Smooth muscle cell (in vitro differentiated cells): ENCODE results near the gene AGAP1. TPM values are rescaled to one million over a fixed set of nuclear protein-coding genes. Genes with fewer than 3 reads are reported as not detected.

ENCODE experiments used
- DNase-seq: peaks from one replicate; lab custom pipeline; 2025; ENCODE audit not compliant: unreplicated experiment; lab: John Stamatoyannopoulos, UW
- H2AFZ ChIP-seq: fragments of 200-600 bp; sonication (generic); 2 replicates; pipeline ENCODE4 v1.6.0; 2016; ENCODE audit warnings: antibody characterized with exemption, low read depth, mild to moderate bottlenecking
- H3F3A ChIP-seq: fragments of 200-600 bp; sonication (generic); 2 replicates; pipeline ENCODE4 v1.6.0; 2017; ENCODE audit warnings: antibody characterized with exemption, low read depth
- H3K27ac ChIP-seq: fragments of 200-600 bp; sonication (generic); 2 replicates; pipeline ENCODE4 v1.5.1; 2016; ENCODE audit warnings: low read depth, mild to moderate bottlenecking
- H3K27me3 ChIP-seq: fragments of 200-600 bp; sonication (generic); 2 replicates; pipeline ENCODE4 v1.6.1; 2016; ENCODE audit warnings: low read depth, mild to moderate bottlenecking
- H3K36me3 ChIP-seq: fragments of 200-600 bp; sonication (generic); 2 replicates; pipeline ENCODE4 v1.5.1; 2016; ENCODE audit warnings: low read depth
- H3K4me1 ChIP-seq: fragments of 200-600 bp; sonication (generic); 2 replicates; pipeline ENCODE4 v1.5.1; 2016; ENCODE audit warnings: low read depth
- H3K4me2 ChIP-seq: fragments of 200-600 bp; sonication (generic); 2 replicates; pipeline ENCODE4 v1.6.0; 2016; ENCODE audit warnings: mild to moderate bottlenecking
- H3K4me3 ChIP-seq: fragments of 200-600 bp; sonication (generic); 2 replicates; pipeline ENCODE4 v1.5.1; 2016; ENCODE audit warnings: mild to moderate bottlenecking
- H3K79me2 ChIP-seq: fragments of 200-600 bp; sonication (generic); 2 replicates; pipeline ENCODE4 v1.6.0; 2016; ENCODE audit warnings: low read depth, mild to moderate bottlenecking
- H3K9ac ChIP-seq: fragments of 200-600 bp; sonication (generic); 2 replicates; pipeline ENCODE4 v1.6.0; 2016; ENCODE audit warnings: low read depth
- H3K9me3 ChIP-seq: fragments of 200-600 bp; sonication (generic); replicated peaks from 2 replicates; pipeline ENCODE4 v1.5.1; 2016; ENCODE audit warnings: low read depth
- H4K20me1 ChIP-seq: fragments of 200-600 bp; sonication (generic); 2 replicates; pipeline ENCODE4 v1.6.0; 2016; ENCODE audit warnings: low read depth
- CTCF ChIP-seq: fragments of 200-600 bp; sonication (generic); IDR thresholded peaks from 2 replicates; pipeline ENCODE4 v1.5.1; 2017; ENCODE audit warnings: borderline replicate concordance, mild to moderate bottlenecking, antibody characterized with exemption; ENCODE audit not compliant: insufficient read depth, poor library complexity, severe bottlenecking
- WGBS: methylation state at CpG from one replicate; pipeline ENCODE4 v1.1.7; 2016; ENCODE audit warnings: low lambda C conversion rate; 5-methylcytosine and 5-hydroxymethylcytosine counted together
- polyA plus RNA-seq: library from polyadenylated mRNA; unstranded; fragments of >200 nt; fragmentation: Nextera tagmentation; extraction: Ambion mirVana; gene quantifications from 2 replicates; pipeline ENCODE4 v1.2.1, GENCODE V29; 2016
- total RNA-seq: library from RNA; depleted of rRNA; stranded (reverse); fragments of >200 nt; gene quantifications from 2 replicates; pipeline ENCODE4 v1.2.3, GENCODE V29; 2014

Gene AGAP1
- total and polyA plus RNA-seq, 2 experiments from 2014 or later: 3.9 to 9.8 TPM

DNA sequence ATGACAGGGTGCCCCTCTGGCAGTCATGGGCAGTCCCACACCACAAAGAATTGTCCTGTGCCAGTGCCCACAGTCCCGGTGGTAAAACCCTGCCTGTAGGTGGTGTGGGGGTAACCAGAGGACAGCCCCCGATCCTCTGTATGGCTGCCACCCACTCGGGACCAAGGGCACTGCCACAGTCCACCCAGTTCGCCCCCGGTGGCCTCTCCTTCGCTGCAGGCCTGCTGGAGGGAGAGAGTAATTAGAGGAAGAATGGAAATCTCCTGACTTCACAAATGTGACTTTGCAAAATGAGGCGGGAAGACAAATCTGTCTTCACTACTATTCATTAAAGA lies 663.0 kb downstream of the AGAP1 start:
- H3K79me2 ChIP-seq: no peaks in the 10 kb centered on the region
- H3K4me2 ChIP-seq: no peak overlapping the region
- H3K27ac ChIP-seq: no peak overlapping the region
- WGBS: 87% methylated on average over 7 of the region's 7 CpGs
- no peaks in the 10 kb centered on the region for H3F3A ChIP-seq
- no peak overlapping the region for H2AFZ ChIP-seq
- H3K4me3 ChIP-seq: no peak overlapping the region
- peaks cover 6% of the 10 kb centered on the region for H3K4me1 ChIP-seq
- H3K36me3 ChIP-seq: no peaks in the 10 kb centered on the region
- H3K9ac ChIP-seq: no peak overlapping the region
- TF ChIP-seq CTCF: no peak
- no peak for DNase-seq
- H3K9me3 ChIP-seq: no peaks in the 10 kb centered on the region
- H3K27me3 ChIP-seq: peaks cover 71% of the 10 kb centered on the region
- H4K20me1 ChIP-seq: no peaks in the 10 kb centered on the region

- H3K79me2 ChIP-seq: no peaks in the 10 kb centered on the region
- H3F3A ChIP-seq: no peaks in the 10 kb centered on the region
- H3K4me3 ChIP-seq: no peak overlapping the region
- H3K9me3 ChIP-seq: no peaks in the 10 kb centered on the region
- peaks cover 6% of the 10 kb centered on the region for H3K4me1 ChIP-seq
- DNase-seq: no peak
- WGBS: 93% methylated on average over 6 of the region's 6 CpGs
- H2AFZ ChIP-seq: no peak overlapping the region
- no peak overlapping the region for H3K27ac ChIP-seq
- no peak overlapping the region for H3K9ac ChIP-seq
- H3K27me3 ChIP-seq: peaks cover 76% of the 10 kb centered on the region
- no peak overlapping the region for H3K4me2 ChIP-seq
- no peaks in the 10 kb centered on the region for H4K20me1 ChIP-seq
- TF ChIP-seq CTCF: no peak
- H3K36me3 ChIP-seq: no peaks in the 10 kb centered on the region
These were observed 663.5 kb downstream of the AGAP1 start for GRCh38 chr2:236157366-236157765.

DNA sequence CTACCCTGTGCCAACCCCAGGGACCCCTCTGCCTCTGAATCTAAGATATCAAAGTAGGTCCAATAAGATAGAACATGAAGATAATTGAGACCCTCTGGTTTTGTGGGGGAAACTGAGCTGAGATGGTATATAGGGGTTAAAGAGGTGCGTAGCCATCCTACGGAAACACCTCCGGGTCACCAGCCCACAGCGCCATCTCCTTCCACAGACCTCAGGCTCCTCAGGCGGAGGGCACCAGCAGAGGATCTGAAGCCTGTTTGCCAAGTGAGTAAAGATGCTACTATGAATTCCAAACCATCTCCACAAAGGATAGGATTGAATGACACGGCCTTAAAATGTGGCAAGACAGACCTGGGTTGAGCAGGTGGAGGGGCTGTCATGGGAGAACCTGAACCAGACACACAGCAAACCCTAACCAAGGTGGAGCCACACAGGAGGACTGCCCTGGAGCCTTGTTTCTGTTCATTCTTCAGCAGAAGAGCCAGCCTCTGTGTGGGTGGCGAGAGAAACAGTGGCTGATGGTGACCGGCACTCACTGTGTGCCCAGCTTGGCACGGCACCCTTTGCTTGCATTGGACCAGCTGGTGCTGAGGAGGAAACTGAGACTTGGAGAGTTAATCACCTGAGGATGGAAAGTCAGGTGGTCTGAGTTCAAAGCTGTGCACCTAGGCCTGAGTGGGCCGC lies 664.1 kb downstream of the AGAP1 start:
- H4K20me1 ChIP-seq: no peaks in the 10 kb centered on the region
- H3K27me3 ChIP-seq: peaks cover 82% of the 10 kb centered on the region
- no peak overlapping the region for H3K27ac ChIP-seq
- 92% methylated on average over 10 of the region's 10 CpGs for WGBS
- no peaks in the 10 kb centered on the region for H3K9me3 ChIP-seq
- H3K4me3 ChIP-seq: no peak overlapping the region
- H2AFZ ChIP-seq: no peak overlapping the region
- no peaks in the 10 kb centered on the region for H3F3A ChIP-seq
- peaks cover 6% of the 10 kb centered on the region for H3K4me1 ChIP-seq
- H3K36me3 ChIP-seq: no peaks in the 10 kb centered on the region
- TF ChIP-seq CTCF: no peak
- DNase-seq: no peak
- H3K9ac ChIP-seq: no peak overlapping the region
- no peak overlapping the region for H3K4me2 ChIP-seq
- no peaks in the 10 kb centered on the region for H3K79me2 ChIP-seq
